Mesenchymal stem cell (in vitro differentiated cells and primary cell): ENCODE data around the gene MYLK2.
"Not testable (repeated sequence)": the region's sequence is repeated elsewhere in the genome, so short reads cannot be mapped to it uniquely, and the experiment has no call there.

Experiments
- DNase-seq: peaks from one replicate; pipeline ENCODE4 v3.0.0-alpha.2; 2013
- H2AFZ ChIP-seq: one replicate; pipeline ENCODE4 v1.6.1; 2013; ENCODE audit warnings: low read depth, mild to moderate bottlenecking, control low read depth, inconsistent platforms, low read length, moderate library complexity
- H2AK5ac ChIP-seq: 2 replicates; pipeline ENCODE4 v1.6.1; 2013; ENCODE audit warnings: low read length, moderate library complexity, mild to moderate bottlenecking, inconsistent platforms; ENCODE audit not compliant: severe bottlenecking
- H2BK120ac ChIP-seq: one replicate; pipeline ENCODE4 v1.6.1; 2013; ENCODE audit warnings: low read depth, mild to moderate bottlenecking, inconsistent platforms, low read length, moderate library complexity
- H2BK12ac ChIP-seq, 2 experiments: one replicate each; pipeline ENCODE4 v1.6.1; 2013; ENCODE audit warnings: inconsistent platforms in 2 of 2, low read length in 2 of 2, mild to moderate bottlenecking in 2 of 2, moderate library complexity in 2 of 2, control low read depth in 1 of 2
- H2BK15ac ChIP-seq: one replicate; pipeline ENCODE4 v1.6.1; 2013; ENCODE audit warnings: mild to moderate bottlenecking, low read depth, inconsistent platforms; ENCODE audit not compliant: poor library complexity, severe bottlenecking
- H2BK5ac ChIP-seq: 2 replicates; pipeline ENCODE4 v1.6.1; 2013; ENCODE audit warnings: low read depth, mild to moderate bottlenecking, low read length, control low read depth, inconsistent platforms; ENCODE audit not compliant: poor library complexity, severe bottlenecking
- H3K14ac ChIP-seq, 2 experiments: one replicate each; pipeline ENCODE4 v1.6.1; 2013; ENCODE audit warnings: inconsistent platforms in 2 of 2, low read length in 2 of 2, control low read depth in 1 of 2, mild to moderate bottlenecking in 1 of 2, moderate library complexity in 1 of 2
- H3K18ac ChIP-seq, 2 experiments: one replicate each; pipeline ENCODE4 v1.6.1; 2013; ENCODE audit warnings: inconsistent platforms in 2 of 2, low read length in 2 of 2, control low read depth in 1 of 2, low read depth in 1 of 2, mild to moderate bottlenecking in 1 of 2
- H3K23ac ChIP-seq, 2 experiments: one replicate each; pipeline ENCODE4 v1.6.1; 2013; ENCODE audit warnings: inconsistent platforms in 2 of 2, low read length in 2 of 2, mild to moderate bottlenecking in 2 of 2, moderate library complexity in 2 of 2, control low read depth in 1 of 2
- H3K27ac ChIP-seq: 2 replicates; pipeline ENCODE4 v1.5.1; 2013; ENCODE audit warnings: mild to moderate bottlenecking, moderate library complexity, low read length, control low read depth, inconsistent platforms; ENCODE audit not compliant: poor library complexity, severe bottlenecking
- H3K27me3 ChIP-seq, 2 experiments: 2 replicates each; pipeline versions ENCODE4 v1.6.1 to v1.7.0; 2013; ENCODE audit warnings: low read length in 2 of 2, mild to moderate bottlenecking in 2 of 2, moderate library complexity in 2 of 2, control low read depth in 1 of 2, inconsistent platforms in 1 of 2; ENCODE audit not compliant: control insufficient read depth in 1 of 2, insufficient read depth in 1 of 2
- H3K36me3 ChIP-seq, 2 experiments: 2 replicates each; pipeline versions ENCODE4 v1.6.1 to v1.7.0; 2013; ENCODE audit warnings: low read length in 2 of 2, control low read depth in 1 of 2, inconsistent platforms in 1 of 2, low read depth in 1 of 2, mild to moderate bottlenecking in 1 of 2; ENCODE audit not compliant: insufficient read depth in 2 of 2, control insufficient read depth in 1 of 2
- H3K4ac ChIP-seq, 2 experiments: one replicate each; pipeline ENCODE4 v1.6.1; 2013; ENCODE audit warnings: inconsistent platforms in 2 of 2, low read length in 2 of 2, mild to moderate bottlenecking in 2 of 2, moderate library complexity in 2 of 2, control low read depth in 1 of 2, low read depth in 1 of 2
- H3K4me1 ChIP-seq: 2 replicates; pipeline ENCODE4 v1.6.1; 2013; ENCODE audit warnings: low read depth, low read length, control low read depth; ENCODE audit not compliant: control insufficient read depth, insufficient read depth
- H3K4me2 ChIP-seq: 2 replicates; pipeline ENCODE4 v1.6.1; 2013; ENCODE audit warnings: low read length, mild to moderate bottlenecking, inconsistent platforms; ENCODE audit not compliant: poor library complexity, severe bottlenecking
- H3K4me3 ChIP-seq, 2 experiments: 2 replicates each; pipeline versions ENCODE4 v1.5.1 to v1.7.0; 2013; ENCODE audit warnings: low read length in 2 of 2, mild to moderate bottlenecking in 2 of 2, control low read depth in 1 of 2, low read depth in 1 of 2; ENCODE audit not compliant: insufficient read depth in 1 of 2
- H3K79me1 ChIP-seq: replicated peaks from 2 replicates; pipeline ENCODE4 v1.6.1; 2013; ENCODE audit warnings: mild to moderate bottlenecking, control low read depth, low read length, inconsistent platforms; ENCODE audit not compliant: poor library complexity, severe bottlenecking
- H3K9ac ChIP-seq: 2 replicates; pipeline ENCODE4 v1.7.0; 2013; ENCODE audit warnings: mild to moderate bottlenecking, low read length, moderate library complexity
- H3K9me3 ChIP-seq: 2 replicates; pipeline ENCODE4 v1.7.0; 2013; ENCODE audit warnings: mild to moderate bottlenecking, low read length; ENCODE audit not compliant: control insufficient read depth
- H4K8ac ChIP-seq: one replicate; pipeline ENCODE4 v1.6.1; 2013; ENCODE audit warnings: inconsistent platforms, mild to moderate bottlenecking, low read length, moderate library complexity
- H4K91ac ChIP-seq: one replicate; pipeline ENCODE4 v1.6.1; 2013; ENCODE audit warnings: mild to moderate bottlenecking, low read length, inconsistent platforms
- WGBS: methylation state at CpG from one replicate; pipeline ENCODE4 v1.1.7; 2013; ENCODE audit warnings: mixed read lengths; 5-methylcytosine and 5-hydroxymethylcytosine counted together

MYLK2 gene

DNA sequence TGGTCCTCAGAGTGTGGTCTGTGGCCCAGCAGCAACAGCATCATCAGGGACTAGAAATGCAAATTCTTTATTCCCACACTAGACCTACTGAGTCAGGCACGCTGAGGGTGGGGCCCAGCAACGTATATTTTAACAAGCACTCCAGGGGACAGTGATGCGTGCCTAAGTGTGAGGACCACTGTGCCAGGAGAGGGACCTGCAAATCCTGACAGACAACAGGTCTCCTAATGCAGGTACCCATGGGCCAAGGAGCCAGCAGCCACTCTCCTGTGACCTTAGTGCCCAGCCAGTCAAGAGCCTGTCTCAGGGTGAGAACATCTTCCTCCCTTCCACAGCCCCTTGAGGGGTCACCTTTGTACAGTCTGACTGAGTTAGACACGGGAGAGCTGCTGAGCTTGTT is 8.0 kb upstream of the MYLK2 start:
- peaks cover 32% of the 10 kb centered on the region for H3K4me1 ChIP-seq
- H3K4ac ChIP-seq = no peak overlapping the region
- H2AK5ac ChIP-seq = peak overlapping the region; percentile 17
- no peak overlapping the region for H3K9ac ChIP-seq
- no peak overlapping the region for H2BK5ac ChIP-seq
- H3K79me1 ChIP-seq = peaks cover 2% of the 10 kb centered on the region
- H3K4me3 ChIP-seq = no peak overlapping the region
- H4K91ac ChIP-seq = no peak overlapping the region
- WGBS = 94% methylated on average over 4 of the region's 4 CpGs
- H3K9me3 ChIP-seq = no peaks in the 10 kb centered on the region
- no peak overlapping the region for H2BK12ac ChIP-seq
- no peak overlapping the region for H3K27ac ChIP-seq
- H2BK120ac ChIP-seq = no peak overlapping the region
- H2AFZ ChIP-seq = no peak overlapping the region
- H2BK15ac ChIP-seq = no peak overlapping the region
- no peak overlapping the region for H3K4me2 ChIP-seq
- no peaks in the 10 kb centered on the region for H3K36me3 ChIP-seq
- DNase-seq = no peak
- no peak overlapping the region for H4K8ac ChIP-seq
- H3K27me3 ChIP-seq = no peaks in the 10 kb centered on the region
- peak overlapping the region in 1 of 2 experiments; percentile 29 for H3K14ac ChIP-seq
- H3K23ac ChIP-seq = no peak overlapping the region
- no peak overlapping the region for H3K18ac ChIP-seq

- H3K14ac ChIP-seq = peak overlapping the region in 1 of 2 experiments; percentile 37
Observed at GRCh38 chr20:31811796-31812728, 7.1 kb upstream of the MYLK2 start.

GRCh38 chr20:31813611-31814010 is 5.5 kb upstream of the MYLK2 start:
- Histone ChIP-seq H2BK15ac (no peak overlapping the region), H3K9me3 (no peaks in the 10 kb centered on the region), H2BK5ac (no peak overlapping the region), H3K36me3 (no peaks in the 10 kb centered on the region), H3K14ac (no peak overlapping the region), H3K9ac (no peak overlapping the region), H3K27ac (no peak overlapping the region), H2BK12ac (no peak overlapping the region), H2BK120ac (no peak overlapping the region), H3K4me1 (peaks cover 34% of the 10 kb centered on the region), H3K4me2 (no peak overlapping the region), H2AK5ac (no peak overlapping the region), H2AFZ (no peak overlapping the region), H3K18ac (no peak overlapping the region), H3K4me3 (no peak overlapping the region), H4K8ac (no peak overlapping the region), H3K27me3 (peaks cover 0 to 18% of the 10 kb centered on the region in 2 experiments), H3K4ac (no peak overlapping the region), H3K23ac (no peak overlapping the region), H3K79me1 (no peaks in the 10 kb centered on the region), H4K91ac (no peak overlapping the region)
- no peak for DNase-seq

More at GRCh38 chr20:31811796-31812728, 7.1 kb upstream of the MYLK2 start:
- Histone ChIP-seq H3K4me3 (no peak overlapping the region), H4K8ac (peak overlapping the region; percentile 58), H2BK5ac (no peak overlapping the region), H3K27ac (peak overlapping the region; percentile 21), H3K79me1 (peaks cover 2% of the 10 kb centered on the region), H2BK15ac (no peak overlapping the region), H2AK5ac (peak overlapping the region; percentile 70), H3K27me3 (peaks cover 0 to 6% of the 10 kb centered on the region in 2 experiments), H2AFZ (no peak overlapping the region), H3K4ac (peak overlapping the region in 1 of 2 experiments; percentile 1), H4K91ac (no peak overlapping the region), H3K9ac (no peak overlapping the region), H3K4me2 (peak overlapping the region; percentile 2), H3K36me3 (no peaks in the 10 kb centered on the region), H3K4me1 (peaks cover 34% of the 10 kb centered on the region), H3K18ac (peak overlapping the region; percentile 23 to 29), H3K9me3 (no peaks in the 10 kb centered on the region), H3K23ac (no peak overlapping the region), H2BK120ac (no peak overlapping the region), H2BK12ac (peak overlapping the region; percentile 34 to 81)
- 64% methylated on average over 15 of the region's 15 CpGs for WGBS
- DNase-seq = peak; percentile 83

- WGBS = 93% methylated on average over 6 of the region's 7 CpGs
- not testable (repeated sequence) for H3K27ac ChIP-seq, H2BK120ac ChIP-seq, H2BK12ac ChIP-seq, H3K4me2 ChIP-seq, H4K8ac ChIP-seq, H3K4ac ChIP-seq, H3K14ac ChIP-seq, DNase-seq, H3K36me3 ChIP-seq, H2AK5ac ChIP-seq, H2BK5ac ChIP-seq, H4K91ac ChIP-seq, H2BK15ac ChIP-seq, H3K18ac ChIP-seq, H3K9ac ChIP-seq, H3K4me3 ChIP-seq, H3K79me1 ChIP-seq, H2AFZ ChIP-seq, H3K23ac ChIP-seq, H3K9me3 ChIP-seq
- peaks cover 0 to 18% of the 10 kb centered on the region in 2 experiments for H3K27me3 ChIP-seq
- H3K4me1 ChIP-seq = peaks cover 34% of the 10 kb centered on the region
Observed at GRCh38 chr20:31814142-31814541, 5.0 kb upstream of the MYLK2 start.
